HG03558 (cell line): ENCODE measurements around the gene EHD3.
A peak's percentile ranks its signal among the peaks of the same experiment; 100 is the strongest.

ENCODE experiments used
- ATAC-seq: cut with Tn5 transposase; IDR thresholded peaks from one replicate; pipeline ENCODE4 v1.9.1; 2021; ENCODE audit warnings: moderate number of reproducible peaks; ENCODE audit not compliant: unreplicated experiment; ENCODE audit errors: extremely low read depth

Gene EHD3

DNA sequence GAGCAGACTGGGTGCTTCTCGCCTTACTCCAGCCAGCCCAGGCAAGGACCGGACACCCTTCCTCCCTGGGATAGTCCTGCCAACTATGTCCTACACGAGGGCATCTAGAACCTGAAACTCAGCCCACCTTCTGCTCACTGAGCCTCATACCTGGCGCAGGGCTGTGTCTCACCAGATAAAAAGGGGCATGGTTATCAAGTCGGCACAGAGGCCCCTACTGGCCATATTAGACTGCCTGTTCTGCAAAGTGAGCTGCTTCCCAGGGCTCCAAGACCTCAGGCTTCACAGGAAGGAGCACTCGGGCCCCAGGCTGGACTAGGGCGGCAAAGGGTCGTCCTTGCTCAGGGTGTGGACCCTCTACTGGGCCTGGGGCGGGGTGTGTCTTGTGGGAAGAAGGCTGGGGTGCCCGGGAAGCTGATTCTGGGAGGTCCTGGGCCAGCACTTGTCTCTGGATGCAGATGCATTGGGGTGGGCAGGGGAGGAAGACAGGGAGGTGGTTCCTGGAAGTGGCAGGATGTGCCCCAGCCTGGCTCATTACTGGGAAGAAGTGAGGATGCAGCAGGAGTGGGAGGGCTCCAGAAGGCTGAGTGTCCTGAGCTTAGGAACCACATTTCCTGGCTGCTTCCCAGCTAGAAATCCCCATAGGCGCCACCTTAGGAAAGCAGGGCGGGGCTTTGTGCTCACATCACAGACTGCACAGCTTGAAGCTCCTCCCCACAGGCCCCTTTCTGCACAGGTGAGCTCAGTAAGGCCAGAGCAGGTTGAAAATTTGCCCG is 19.6 kb downstream of the EHD3 start:
- no peak for ATAC-seq

GRCh38 chr2:31254237-31255203 is 20.6 kb downstream of the EHD3 start:
- no peak for ATAC-seq

DNA sequence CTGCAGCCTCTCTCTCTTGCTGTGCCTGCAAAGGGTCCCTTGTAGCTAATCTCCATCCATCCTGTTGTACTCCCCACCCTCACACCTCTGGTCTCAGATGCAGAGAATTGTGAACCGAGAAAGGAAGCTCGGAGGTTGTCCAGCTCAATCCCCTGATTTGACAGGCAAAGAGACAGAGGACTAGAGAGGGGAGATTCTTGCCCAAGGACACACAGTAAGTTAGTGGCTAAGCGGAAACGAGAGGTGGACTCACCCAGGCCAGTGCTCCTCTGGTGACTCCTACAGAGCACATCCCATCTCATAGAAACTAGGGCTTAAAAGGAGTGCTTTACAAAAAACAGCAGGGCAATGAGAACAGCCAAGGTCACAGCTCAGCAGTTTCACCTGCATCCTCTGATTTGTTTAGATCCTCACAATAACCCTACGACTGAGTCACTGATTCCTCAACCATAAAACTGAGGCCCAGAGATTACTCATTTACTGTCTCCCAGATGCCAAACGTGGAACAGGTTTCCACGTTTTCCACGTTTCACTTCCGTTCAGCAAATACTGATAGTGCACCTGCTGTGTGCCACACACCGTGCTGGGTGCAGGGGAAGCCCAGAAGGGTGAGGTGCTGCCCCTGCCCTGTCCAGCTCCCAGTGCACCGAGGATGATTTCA is 22.1 kb downstream of the EHD3 start:
- peak; percentile 72 for ATAC-seq

DNA sequence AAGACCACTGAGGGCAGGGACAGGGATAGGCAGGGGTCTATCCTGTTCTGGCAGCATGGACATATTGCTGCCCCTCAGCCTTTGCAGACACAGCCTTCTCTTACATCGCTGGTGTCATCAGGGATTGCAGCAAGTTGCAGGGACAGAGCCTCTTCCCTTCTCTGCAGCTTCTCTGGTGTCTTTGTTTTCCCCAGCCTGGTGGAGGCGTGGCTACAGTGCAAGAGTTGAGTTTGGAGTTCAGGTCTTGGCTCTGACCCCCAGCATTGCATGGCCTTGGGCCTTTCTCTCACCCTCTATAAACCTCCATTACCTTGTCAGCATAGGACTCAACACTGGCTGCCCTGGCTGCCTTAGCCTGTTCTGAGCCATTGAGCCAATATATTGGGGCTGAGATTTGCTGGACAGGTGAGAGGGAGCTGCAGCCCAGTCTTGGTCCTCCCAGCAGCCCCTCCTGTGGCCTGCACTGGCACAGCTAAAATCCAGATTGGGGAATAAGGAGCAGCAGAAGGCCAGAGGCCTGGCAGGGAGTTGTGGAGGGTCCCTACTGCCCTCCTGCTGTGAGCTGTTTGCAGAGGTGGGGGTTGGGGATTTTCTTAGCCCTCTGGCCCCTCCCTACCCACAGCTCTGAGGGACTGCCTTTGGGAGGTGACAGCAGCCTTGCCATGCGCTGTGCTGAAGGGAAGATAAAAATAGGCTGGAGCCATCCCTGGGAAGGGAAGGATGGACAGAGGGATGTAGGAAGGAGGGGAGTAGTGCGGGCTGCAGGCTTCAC is 22.8 kb downstream of the EHD3 start:
- ATAC-seq: no peak

GRCh38 chr2:31258351-31258750 is 24.4 kb downstream of the EHD3 start:
- ATAC-seq: no peak

DNA sequence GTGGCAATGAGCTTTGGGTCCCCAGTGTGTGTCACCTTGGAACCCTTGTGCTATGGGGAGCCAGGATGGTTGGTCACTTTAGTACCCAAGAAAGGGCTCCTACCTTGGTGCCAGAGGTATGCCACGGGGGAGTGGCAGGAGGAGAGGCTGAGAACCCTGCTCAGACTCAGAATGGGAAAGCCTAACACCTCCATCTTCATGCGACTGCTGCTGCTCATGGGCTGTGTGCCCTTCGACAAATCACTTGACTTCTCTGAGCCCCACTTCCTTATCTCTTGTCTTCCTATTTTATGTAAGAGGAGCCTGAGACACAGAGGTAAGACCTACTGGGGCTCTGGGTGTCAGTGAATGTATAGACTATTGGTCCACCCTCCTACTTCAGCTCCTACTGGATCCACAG is 25.1 kb downstream of the EHD3 start:
- ATAC-seq: no peak

- ATAC-seq: no peak
These were observed 26.9 kb downstream of the EHD3 start for GRCh38 chr2:31260870-31261269.

DNA sequence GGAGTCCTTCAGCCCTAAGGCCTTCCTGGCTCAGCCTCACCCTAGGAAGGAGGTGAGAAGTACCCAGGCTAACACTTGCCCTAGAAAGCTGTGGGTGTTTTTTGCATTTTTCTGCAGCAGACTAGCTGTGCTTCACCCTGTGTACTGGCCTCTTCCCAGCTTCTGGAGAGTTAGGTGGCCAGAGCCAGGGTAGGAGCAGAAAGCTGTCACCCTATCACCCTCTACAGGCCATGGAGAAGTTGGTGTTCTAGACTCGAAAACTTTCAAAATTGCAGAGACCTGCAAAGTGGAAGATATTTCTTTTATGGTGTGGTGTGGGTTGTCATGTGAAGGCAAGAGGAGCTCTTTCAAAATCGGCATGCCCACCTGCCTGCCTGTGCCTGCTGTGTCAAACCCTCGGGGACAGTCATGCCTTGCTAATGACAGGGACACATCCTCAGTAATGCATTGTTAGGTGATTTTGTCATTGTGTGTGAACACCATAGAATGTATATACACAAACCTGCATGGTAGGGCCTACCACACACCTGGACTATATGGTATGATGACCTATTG is 29.8 kb downstream of the EHD3 start:
- no peak for ATAC-seq

GRCh38 chr2:31265234-31265633 is 31.3 kb downstream of the EHD3 start:
- ATAC-seq: no peak

DNA sequence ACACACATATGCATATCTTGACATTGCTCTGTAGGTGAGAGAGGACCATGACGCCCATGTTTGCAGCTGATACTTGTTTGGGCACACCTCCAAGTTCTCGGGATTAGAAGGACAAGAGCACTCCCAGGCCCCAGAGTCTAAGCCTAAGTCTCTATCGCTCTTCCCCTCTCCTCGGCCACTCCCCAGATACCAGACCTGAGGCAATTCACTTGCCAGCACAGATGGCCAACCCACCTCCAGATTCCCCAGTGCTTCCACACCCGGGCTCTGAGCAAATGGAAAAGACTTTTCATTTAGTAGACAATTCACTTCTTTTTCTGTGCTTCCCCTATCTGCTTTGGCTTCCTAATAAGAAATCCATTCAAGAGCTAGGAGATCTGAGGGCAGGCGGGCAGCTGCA is 32.9 kb downstream of the EHD3 start:
- ATAC-seq: no peak

DNA sequence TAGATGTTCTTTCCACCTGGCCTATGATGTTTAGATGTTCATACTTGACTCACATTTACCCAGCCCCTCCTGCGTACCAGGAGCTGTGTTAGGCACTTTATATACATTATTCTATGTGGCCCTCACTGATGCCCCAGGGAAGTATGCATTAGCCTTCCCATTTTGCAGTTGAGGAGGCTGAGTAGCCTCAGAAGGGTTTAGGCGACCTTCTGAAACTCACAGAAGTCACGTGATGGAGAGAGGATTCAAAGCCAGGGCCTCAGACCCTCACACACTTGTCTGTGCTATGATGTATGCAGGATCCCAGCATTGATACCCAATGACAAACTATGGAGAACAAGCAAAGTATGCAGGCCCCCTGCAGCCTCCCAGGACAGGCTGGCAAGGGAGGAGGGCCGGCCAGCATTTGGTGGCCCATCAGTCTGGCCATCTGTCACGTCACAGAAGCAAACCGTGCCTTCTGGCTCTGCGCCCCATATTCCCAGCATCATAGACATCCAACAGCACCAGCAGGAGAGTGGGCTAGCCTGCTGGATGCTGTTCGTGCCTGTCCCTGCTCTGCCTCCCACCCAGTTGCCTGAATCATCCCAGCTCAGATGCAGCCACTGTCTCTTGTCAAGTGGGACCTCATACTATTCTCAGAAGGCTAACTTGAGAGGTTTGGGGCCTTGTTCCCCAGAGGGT is 33.6 kb downstream of the EHD3 start:
- no peak for ATAC-seq

GRCh38 chr2:31268344-31268743 is 34.4 kb downstream of the EHD3 start:
- no peak for ATAC-seq

GRCh38 chr2:31269087-31269486 is 35.1 kb downstream of the EHD3 start:
- ATAC-seq: no peak

DNA sequence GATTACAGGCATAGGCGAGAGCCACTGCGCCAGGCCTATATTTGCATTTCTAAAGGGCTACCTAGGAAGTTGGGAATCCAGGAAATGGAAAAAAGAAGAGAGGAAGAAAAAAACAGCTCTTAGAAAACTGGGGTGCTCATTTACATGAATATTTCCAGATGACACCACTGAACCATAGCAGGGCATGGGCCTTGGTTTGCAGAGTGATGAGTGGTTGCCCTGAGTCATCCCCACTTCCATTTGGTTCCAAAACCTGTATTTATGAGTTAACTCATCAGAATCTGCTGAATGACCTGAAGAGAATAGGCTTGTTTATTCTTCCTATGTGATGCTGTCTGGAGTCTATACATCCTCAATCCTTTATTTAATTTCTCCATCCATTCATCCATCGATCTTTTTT is 36.2 kb downstream of the EHD3 start:
- no peak for ATAC-seq

DNA sequence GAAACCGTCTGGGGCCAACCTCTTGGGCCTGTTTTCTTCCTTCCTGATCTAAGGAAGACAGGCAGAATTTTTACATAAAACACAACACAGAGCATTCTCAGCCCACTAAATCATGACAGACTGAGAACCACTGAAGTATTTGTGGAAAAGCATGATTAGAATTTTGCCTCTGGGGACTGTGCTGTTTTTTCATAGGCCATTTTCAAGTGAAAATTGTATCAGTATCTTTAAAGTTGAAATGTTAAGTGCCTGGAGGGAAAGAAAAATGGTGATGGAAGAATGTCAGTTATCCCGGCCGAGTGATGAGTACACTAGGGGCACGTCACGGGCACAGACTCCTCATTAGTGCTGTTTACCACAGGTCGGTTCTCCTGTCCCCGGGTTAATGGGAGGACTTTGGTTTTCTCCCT is 36.9 kb downstream of the EHD3 start:
- ATAC-seq: no peak

- ATAC-seq: no peak
These were observed 37.9 kb downstream of the EHD3 start for GRCh38 chr2:31271851-31272267.

- ATAC-seq: no peak
These were observed 40.6 kb downstream of the EHD3 start for GRCh38 chr2:31274401-31275075.

DNA sequence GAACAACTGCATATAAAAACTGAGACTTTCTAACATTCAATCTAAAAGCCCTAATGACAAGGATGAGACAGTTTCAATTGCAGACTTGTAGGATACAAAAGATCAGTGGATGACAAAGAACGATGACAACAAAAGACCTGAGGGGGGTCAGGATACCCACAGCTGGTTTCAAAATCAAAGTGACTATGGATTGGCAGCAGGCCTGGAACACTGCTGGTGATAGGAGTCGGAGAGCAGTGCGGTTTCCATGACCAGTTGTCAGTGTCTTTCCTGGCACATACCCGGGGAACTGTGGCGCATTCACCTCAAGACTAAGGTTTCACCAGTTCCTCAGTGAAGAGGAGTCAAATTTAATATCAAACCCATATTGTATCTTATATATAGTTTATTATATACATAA is 42.0 kb downstream of the EHD3 start:
- ATAC-seq: no peak

DNA sequence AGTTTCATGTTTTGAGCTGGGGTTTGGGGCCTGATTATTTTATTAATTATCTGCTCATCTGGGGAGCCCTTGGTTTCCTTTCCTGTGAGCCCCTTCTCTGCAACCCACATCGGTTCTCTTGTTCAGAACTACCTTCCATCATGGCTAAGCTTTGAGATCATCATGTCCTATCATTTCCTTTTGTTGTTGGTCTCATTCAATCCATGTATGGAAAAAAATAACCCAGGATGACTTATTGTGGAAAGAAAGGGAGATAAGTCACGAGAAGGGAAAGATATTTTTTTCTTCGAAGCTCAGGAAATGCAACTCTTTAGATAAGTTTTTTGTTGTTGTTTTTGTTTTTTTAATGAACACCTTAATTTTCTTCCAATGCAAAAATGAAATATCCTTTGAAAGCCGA is 43.7 kb downstream of the EHD3 start:
- ATAC-seq: no peak
